ENCODE data around the gene BTN3A1.
"Not testable (repeated sequence)": the region's sequence is repeated elsewhere in the genome, so short reads cannot be mapped to it uniquely, and the experiment has no call there.

Gene BTN3A1

DNA sequence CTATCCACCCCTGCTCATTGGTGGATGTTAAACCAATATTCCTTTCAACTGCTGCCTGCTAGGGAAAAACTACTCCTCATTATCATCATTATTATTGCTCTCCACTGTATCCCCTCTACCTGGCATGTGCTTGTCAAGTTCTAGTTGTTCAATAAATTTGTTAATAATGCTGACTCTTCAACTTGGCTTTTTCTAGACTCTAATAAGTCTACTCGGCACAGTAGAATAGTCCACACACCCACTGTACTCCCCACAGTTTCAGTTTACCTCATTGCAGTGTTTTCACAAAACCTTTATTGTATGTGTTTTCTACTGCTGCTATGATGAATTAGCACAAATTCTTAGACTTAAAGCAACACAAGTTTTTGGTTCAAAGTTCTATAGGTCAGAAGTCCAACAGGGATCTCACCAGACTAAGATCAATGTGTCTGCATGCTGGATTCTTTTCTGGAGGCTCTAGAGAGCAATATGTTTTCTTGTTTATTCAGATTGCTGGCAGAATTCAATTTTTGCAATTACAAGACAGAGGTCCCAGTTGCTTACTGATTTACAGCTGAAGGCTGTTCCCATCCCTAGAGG, 13.1 kb downstream of the BTN3A1 start:
- no peak for DNase-seq (ENCODE audit: low read depth)

DNA sequence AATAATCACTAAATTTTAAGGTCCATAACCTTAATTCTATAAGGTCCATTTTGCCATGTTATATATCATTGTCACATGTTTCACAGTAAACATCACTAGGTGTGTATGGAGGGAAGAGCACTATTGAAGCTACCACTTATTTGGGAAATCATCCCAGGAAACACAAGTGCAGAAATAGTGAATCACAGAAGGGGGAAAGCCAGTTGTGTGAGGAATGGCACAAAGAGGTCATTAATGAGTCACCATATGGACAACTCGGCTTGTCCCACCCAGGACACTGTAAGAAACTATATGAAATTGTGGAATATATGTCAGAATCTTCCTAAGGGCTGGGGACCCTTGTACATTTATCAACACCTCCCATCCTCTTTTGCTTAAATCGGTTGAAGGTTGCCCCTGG, 13.7 kb downstream of the BTN3A1 start:
- DNase-seq (ENCODE audit: low read depth): no peak

DNA sequence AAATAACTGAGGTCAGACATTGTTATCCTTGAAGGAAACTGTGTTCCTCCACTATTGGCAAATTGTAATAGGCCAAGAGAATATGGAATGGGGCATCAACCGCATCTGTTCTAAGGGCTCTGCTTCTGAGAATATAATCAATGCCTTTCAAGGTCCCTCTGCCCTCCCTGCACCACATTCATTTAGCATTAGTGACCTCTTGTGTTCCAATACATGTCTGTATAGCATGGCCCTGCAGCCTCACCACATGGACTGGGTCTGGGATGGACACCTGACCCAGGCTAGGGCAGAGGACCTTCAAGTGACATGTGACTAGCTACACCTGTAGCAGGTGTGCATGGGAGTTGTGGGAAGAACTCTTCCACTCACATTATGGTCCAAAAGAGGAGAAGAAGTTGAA, 14.2 kb downstream of the BTN3A1 start:
- no peak for DNase-seq (ENCODE audit: low read depth)

DNA sequence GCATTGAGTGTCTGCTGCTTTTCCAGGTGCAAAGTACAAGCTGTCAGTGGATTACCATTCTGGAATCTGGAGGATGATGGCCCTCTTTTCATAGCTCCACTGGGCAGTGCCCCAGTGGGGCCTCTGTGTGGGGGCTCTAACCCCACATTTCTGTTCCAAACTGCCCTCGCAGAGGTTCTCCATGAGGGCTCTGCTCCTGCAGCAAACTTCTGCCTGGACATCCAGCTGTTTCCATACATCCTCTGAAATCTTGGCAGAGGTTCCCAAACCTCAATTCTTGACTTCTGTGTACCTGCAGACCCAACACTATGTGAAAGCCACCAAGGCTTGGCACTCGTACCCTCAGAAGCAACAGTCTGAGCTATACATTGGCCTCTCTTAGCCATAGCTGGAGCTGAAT, 16.0 kb downstream of the BTN3A1 start:
- DNase-seq (ENCODE audit: low read depth): not testable (repeated sequence)

DNA sequence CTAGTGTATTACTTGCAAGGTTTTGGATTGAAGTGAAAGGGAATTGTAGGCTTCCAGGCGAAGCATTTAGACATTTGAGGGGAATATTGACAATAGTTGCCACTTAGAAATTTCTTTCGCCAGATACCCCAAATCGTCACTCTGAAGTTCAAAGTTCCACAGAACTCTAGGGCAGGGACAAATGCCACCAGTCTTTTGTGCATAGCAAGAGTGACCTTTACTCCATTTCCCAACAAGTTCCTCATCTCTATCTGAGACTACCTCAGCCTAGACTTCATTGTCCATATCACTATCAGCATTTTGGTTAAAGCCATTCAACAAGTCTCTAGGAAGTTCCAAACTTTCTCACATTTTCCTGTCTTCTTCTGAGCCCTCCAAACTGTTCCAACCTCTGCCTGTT, 16.7 kb downstream of the BTN3A1 start:
- DNase-seq (ENCODE audit: low read depth): not testable (repeated sequence)

DNA sequence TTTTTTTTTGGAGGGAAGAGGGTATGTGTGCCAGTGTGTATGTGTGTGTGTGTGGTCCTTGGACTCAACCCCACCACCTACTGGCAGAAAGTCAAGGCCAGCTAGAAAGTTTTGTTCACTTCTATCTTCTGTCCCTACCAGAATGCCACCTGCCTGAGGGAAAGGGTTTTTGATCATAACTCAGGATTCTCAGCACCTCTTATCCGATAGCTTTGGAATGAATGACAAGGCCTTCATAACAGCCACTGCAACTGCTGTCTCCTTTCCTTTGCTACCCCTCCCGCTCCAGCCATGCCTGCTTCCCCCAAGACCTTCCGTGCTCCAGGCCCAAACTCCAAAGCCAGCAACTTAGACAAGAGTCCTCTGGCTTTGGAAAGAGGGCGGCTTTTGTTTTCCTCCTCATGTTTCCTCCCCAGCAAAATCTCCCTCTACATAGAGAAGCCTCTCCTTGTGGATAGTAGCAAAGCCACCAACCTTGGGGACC, 18.7 kb downstream of the BTN3A1 start:
- DNase-seq (ENCODE audit: low read depth): no peak

DNA sequence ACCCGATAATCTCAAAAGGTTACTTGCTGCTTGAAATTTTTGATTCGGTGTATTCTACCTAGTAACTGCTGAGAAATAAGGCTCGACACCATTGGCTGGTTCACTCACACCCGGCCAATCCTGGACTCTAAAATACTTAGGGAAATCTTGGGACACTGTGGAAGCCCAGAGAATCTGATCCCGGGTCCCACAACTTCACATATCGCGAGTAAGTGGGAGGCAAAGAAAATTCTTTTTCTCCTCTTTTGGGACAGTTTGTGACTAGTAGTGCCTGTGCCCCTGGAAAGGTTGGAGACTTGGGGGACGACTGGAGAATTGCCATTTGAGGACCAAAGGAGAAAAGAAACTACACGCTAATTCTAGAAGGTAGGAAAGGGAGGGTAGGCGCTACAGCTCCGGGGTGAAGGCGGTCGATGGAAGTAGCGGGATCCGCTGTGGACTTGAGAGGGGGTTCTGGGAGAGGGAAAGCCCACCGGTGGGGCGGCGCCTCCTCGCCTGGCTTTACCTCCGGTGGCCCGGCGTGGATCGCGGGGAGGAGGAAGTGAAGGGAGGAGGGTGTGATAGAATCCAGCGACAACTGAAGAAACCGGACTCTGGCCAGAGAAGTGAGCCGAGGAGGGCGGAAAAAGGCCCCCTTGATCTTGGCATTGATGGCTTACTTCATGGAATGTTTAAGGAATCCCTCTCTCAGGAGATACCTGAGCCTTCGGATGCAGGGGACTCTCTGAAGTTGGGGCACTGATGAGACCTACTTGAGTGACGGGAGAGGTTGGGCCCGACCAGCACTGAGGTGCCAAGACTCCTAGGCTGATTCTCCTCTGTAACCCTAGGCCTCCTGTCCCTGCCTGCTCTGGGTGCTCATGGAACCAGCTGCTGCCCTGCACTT, 19.4 kb downstream of the BTN3A1 start:
- peak; percentile 93 for DNase-seq (ENCODE audit: low read depth)

DNA sequence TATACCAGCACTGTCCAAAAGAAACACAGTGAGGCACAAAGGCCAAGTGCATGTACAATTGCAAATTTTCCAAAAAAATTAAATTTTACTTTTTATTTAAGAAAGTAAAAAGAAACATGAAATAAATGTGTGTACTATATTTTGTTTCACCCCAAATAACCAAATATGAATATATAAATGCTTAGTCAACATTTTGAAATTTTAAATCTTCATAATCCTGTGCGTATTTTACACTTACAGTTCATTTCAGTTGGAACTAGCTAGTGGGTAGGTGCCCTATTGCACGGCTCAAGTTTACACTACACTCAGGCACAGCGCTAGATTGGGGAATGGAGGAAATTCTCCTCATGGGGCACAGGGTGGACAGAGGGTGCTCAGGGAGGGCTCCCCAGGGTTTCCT, 20.3 kb downstream of the BTN3A1 start:
- DNase-seq (ENCODE audit: low read depth): no peak

DNA sequence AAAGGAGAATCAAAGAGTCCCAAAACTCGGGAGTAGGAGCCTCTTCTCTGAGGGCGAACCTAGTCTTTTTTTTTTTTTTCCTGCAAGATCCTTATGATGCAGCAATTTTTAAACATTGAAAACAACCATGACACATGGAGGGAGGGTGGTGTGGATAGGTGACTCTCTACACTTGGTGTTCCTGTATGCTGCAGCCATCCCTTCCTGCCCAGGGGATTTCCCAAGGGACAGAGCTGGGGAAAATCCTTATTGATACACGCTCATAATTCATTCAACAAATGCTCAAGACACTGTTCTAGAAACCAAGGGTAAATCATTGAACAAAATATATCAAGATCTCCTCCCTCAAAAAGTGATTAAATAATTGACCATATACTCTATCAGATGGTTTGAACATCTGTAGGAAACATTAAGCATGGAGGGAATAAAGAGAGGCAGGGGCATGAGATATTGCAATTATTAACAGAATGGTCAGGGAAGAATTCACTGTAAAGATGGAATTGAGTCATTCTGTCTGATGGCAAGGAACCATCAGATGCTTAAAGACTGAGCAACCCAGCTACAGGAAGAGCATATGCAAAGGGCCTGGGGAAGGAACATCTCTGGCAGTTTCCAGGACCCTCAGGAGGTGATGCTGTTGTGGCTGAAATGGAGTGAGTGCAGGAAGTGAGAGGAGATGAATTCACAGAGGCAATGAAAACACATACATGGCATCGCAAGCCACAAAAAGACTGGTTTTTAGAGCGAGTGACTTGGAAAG, 24.8 kb downstream of the BTN3A1 start:
- no peak for DNase-seq (ENCODE audit: low read depth)

DNA sequence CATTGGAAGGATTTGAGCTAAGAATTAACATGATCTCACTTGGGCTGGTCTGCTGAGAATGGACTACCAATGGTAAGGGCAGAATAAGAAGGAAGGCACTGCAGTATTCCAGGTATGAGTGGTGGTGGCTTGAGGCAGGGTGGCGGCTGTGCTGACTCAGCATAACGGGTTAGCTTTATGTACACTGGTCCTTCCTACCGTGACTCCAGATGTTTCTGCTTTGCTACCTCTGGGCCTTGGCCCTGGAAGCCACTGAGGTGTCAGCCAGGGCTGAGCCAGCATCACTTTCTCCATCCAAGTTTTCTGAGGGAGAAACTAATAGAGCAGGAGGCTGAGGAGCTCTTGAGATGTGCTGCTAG, 25.4 kb downstream of the BTN3A1 start:
- no peak for DNase-seq (ENCODE audit: low read depth)

DNA sequence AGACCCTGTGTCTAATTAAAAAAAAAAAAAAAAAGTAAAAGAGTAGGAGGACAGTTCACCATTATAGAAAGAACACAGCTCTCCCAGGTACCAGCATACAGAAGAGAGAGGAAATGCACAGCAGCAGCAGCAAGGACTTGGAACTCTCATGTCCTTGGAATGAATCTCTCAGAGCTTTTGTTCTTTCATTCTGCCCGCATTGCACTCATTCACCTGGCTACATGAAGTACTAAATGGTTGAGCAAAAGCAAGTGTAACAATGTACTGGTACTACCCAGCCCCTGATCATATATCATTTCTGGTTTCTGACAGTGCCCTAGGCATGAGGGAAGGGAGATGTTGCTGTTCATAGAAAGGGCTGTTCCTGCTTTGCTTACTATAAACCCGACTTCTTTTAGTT, 26.1 kb downstream of the BTN3A1 start:
- no peak for DNase-seq (ENCODE audit: low read depth)

DNA sequence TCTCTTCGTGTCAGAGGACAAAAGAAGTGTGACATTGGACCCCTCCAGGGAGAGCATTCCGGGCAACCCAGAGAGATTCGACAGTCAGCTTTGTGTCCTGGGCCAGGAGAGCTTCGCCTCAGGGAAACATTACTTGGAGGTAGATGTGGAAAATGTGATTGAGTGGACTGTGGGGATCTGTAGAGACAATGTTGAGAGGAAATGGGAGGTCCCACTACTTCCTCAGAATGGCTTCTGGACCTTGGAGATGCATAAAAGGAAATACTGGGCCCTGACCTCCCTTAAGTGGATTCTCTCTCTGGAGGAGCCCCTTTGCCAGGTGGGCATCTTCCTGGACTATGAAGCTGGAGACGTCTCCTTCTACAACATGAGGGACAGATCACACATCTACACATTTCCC, 28.7 kb downstream of the BTN3A1 start:
- DNase-seq (ENCODE audit: low read depth): no peak

DNA sequence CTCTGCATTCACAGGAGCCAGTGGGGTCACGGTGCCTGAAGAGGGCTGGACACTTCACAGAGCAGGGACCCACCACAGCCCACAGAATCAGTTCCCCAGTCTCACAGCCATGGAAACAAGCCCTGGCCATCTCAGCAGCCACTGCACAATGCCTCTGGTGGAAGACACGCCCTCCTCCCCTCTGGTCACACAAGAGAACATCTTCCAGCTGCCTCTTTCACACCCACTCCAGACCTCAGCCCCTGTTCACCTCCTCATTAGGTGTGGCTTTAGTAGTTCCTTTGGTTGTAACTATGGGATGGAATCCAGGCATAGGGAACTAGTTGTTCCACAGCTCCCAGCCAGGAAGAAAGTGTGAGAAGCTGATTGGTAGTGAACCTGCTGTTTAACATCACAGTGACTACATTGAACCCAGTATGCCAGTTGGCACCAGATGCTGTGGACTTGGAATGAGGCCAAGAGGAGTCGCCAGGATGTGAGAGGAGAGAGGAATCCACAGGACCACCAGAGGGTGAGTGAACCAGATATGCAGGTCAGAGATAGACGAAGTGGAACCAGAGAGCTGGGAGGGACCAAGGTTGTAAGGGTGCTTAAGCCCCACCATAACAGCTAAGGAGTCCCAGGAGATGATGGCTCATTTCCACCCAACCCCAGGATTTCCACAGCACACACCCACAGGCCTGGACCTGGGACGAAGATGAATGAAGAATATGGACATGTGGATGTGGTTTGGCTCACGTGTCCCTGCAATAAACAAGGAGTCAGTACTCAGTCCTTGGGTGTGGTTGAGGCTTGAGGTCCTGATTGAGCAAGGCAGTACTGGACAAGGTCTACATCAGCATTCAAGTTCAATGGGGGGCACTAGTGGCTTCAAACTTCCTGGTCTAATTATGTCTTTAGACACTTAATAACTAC, 29.4 kb downstream of the BTN3A1 start:
- peak; percentile 81 for DNase-seq (ENCODE audit: low read depth)

DNA sequence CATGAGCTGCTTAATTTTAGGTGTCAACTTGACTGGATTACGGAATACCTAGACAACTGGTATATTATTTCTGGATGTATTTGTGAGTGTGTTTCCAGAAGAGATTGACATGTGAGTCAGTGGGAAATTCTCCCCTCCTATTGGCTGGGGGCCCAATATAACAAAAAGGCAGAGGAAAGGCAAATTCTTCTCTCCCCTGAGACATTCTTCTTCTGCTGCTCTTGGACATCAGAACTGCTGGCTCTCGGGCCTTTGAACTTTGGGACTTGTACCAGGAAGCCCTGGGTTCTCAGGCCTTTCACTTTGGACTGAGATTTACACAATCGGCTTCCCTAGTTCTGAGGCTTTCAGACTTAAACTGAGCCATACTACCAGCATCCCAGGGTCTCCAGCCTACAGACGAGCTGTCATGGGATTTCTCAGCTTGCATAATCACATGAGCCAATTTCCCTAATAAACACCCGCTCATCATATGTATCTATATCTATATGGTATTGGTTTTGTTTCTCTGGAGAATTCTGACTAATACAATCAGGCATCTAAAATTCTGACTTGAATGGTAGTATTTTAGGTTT, 30.6 kb downstream of the BTN3A1 start:
- DNase-seq (ENCODE audit: low read depth): peak; percentile 78

DNA sequence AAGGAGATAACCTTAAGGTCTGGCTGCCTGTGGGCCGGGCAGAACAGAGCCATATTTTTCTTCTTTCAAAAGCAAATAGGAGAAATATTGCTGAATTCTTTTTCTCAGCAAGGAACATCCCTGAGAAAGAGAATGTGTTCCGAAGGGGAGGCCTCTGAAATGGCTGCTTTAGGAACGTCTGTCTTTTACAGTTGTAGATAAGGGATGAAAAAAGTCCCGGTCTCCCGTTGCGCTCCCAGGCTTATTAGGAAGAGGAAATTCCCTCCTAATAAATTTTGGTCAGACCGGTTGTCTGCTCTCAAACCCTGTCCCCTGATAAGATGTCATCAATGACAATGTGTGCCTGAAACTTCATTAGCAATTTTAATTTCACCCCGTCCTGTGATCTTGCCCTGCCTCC, 31.6 kb downstream of the BTN3A1 start:
- DNase-seq (ENCODE audit: low read depth): not testable (repeated sequence)

DNA sequence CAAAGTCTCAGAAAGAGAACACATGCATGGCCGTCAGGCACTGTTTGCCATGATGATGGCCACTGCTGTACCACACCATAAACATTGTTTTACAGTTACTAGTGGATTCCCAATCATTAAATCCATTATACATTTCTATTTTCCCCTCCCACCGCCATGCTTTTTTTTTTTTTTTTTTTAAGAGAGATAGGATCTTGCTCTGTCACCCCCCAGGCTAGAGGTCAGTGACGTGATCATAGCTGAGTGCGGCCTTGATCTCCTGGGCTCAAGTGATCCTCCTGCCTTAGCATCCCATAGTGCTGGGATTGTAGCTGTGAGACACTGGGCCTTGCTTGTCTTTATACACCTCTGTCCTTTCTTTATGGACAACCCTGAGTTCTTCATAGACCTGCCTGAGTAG, 33.9 kb downstream of the BTN3A1 start:
- DNase-seq (ENCODE audit: low read depth): no peak

DNA sequence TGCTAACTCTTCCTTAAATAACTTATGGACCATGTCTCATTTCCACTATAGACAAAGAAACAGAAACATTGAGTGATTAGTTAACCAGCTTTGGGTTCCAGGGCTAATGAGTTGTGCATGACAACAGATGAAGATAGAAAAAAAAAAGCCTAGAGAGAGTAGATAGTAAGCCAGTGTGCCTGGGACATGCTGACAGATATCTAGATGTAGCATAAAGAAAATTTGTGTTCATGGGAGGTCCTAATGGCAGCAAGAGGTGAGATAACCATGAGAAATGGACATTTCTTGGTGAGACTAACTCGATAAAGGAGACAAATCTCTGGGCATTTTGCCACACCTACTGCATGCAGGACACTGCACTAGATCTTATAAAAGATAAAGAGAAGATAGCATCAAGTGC, 35.5 kb downstream of the BTN3A1 start:
- no peak for DNase-seq (ENCODE audit: low read depth)

DNA sequence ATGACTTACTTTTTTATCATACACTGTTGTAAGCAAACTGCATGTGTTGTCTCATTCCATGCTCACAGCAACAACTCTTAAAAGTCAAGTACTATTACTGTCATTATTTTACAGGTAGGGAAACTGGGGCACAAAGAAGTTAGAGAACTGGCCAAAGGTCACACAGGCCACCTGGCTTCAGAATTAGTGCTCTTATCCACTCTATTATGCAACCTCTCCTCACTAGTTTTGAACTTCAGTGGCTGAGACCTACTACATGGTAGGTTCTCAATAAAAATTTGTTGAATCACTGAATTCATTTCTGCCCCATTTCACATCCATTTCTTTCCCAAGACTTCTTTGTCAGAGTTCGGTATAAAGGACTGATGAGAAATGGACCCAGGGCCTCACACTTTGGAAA, 35.9 kb downstream of the BTN3A1 start:
- DNase-seq (ENCODE audit: low read depth): no peak

DNA sequence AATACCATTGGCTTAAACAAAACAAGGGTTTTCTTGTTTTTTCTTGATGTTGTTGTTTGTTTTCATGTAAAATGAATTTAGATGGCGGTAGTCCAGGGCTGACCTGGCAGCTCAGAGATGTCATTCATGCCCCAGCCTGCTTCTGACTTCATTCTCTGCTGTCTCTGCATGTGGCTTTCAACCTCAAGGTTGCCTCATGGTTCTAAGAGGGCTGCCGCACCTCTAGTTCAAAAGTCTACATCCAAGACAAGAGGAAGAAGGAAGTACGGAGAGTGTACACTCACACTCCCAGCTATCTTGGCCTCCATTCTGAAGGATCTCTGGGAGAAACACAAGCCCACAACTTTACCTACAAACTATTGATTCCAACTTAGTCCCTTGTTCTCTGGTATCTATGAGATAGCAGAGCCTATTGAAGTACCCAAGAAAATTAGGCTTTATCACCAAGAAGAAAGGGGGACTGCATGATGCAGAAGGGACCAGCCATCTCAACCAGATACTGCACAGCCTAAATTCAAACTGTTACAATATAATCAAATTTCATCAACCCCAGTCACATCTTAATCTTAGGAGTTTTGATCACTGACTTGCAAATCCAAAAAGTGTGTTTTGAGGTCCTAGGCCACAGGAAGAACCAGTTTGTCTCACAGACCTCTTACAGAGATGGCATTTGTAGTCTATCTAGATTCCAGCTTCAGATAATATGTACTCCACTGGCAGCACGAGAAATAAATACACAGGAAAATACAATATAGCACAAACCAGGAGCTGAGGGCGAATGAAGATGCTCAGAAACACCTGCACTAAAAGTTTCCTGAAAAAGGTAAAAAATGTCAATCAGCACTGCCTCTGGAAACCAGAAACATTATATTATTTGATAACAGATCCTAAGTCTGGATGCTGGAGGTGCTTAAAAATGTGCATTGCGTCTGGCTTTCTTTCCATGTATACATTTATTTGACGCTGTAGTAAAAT, 37.4 kb downstream of the BTN3A1 start:
- DNase-seq (ENCODE audit: low read depth): no peak

DNA sequence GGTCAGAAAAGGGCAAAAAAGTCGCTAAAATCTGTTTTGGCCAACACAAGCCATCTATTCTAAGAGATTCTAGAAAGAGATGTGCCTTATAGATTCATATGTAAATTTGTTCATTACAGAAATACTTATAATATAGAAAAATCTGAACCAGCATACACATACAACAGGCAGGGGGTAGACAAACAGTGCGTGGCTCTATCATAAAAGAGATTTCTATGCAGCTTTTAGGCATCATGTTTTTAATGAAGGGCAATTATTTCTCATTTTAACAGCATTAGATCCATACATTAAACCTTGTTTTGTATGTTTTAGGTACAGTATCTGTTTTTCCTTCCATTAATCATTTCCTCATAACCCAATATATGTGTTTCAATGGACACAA, 38.9 kb downstream of the BTN3A1 start:
- no peak for DNase-seq (ENCODE audit: low read depth)
